HCT116 (cell line): ENCODE data around the gene KLHL22. TPM values are rescaled to one million over a fixed set of nuclear protein-coding genes. Genes with fewer than 3 reads are reported as not detected.

Source experiments
- ATAC-seq: fragments of 200-7000 bp; cut with Tn5 transposase; 2 replicates; pipeline ENCODE4 v1.9.1; 2020; ENCODE audit warnings: mild to moderate bottlenecking, moderate library complexity
- BruUV-seq: library from RNA; stranded (reverse); fragments of 400-500 nt; replicated peaks from 2 replicates; lab custom pipeline; 2021; lab: Mats Ljungman, UMichigan
- CTCF ChIA-PET: fragments of 300-600 bp; sonication (Branson Sonifier 250); formaldehyde crosslinking; loops from one replicate; lab custom pipeline; 2021; ENCODE audit warnings: antibody characterized with exemption; lab: Charles Lee
- POLR2A ChIA-PET: fragments of 300-600, 350-600 bp; sonication (Branson Sonifier 250); formaldehyde crosslinking; loops from one replicate; lab custom pipeline; 2021; ENCODE audit warnings: antibody characterized with exemption; lab: Charles Lee
- RAD21 ChIA-PET, 2 experiments: fragments of 300-600 bp; sonication (Branson Sonifier 250); formaldehyde crosslinking; loops; one replicate each; lab custom pipeline; 2023; ENCODE audit warnings: low total read pairs in 2 of 2; ENCODE audit not compliant: uncharacterized antibody in 2 of 2, unreplicated experiment in 2 of 2, low non-redundant PET in 1 of 2; lab: Charles Lee
- DNase-seq: peaks from one replicate; pipeline ENCODE4 v3.0.0-alpha.2; 2010; ENCODE audit warnings: low read depth, low spot score
- H2AFZ ChIP-seq: fragments of 200-600 bp; shearing (Covaris generic), sonication (generic); 2 replicates; pipeline ENCODE4 v1.6.1; 2017; ENCODE audit warnings: low read depth, mixed run types, mixed read lengths, antibody characterized with exemption, low read length; ENCODE audit not compliant: poor library complexity, severe bottlenecking
- H3K27ac ChIP-seq: 2 replicates; pipeline ENCODE4 v1.5.1; 2012; ENCODE audit warnings: low read depth, low read length
- H3K27me3 ChIP-seq: fragments of 200-600 bp; sonication (generic); 2 replicates; pipeline ENCODE4 v1.6.1; 2016; ENCODE audit warnings: mixed run types, low read length, mixed read lengths; ENCODE audit not compliant: insufficient read depth
- H3K36me3 ChIP-seq, 2 experiments: fragments of 200-500 bp in 1 of 2; fragments of 200-600 bp in 1 of 2; sonication (Bioruptor generic) in 1 of 2; sonication (generic) in 1 of 2; 2 replicates each; pipeline versions ENCODE4 v1.5.1 to v1.6.1; 2014 to 2016; ENCODE audit warnings: low read length in 2 of 2, inconsistent platforms in 1 of 2, mixed read lengths in 1 of 2, mixed run types in 1 of 2; ENCODE audit not compliant: insufficient read depth in 2 of 2, control insufficient read depth in 1 of 2
- H3K4me1 ChIP-seq, 2 experiments: fragments of 200-600 bp in 1 of 2; sonication (generic) in 1 of 2; 2 replicates each; pipeline versions ENCODE4 v1.5.1 to v1.6.1; 2012 to 2017; ENCODE audit warnings: low read length in 2 of 2, inconsistent platforms in 1 of 2, mild to moderate bottlenecking in 1 of 2, mixed read lengths in 1 of 2, mixed run types in 1 of 2, moderate library complexity in 1 of 2; ENCODE audit not compliant: insufficient read depth in 2 of 2, control insufficient read depth in 1 of 2
- H3K4me2 ChIP-seq: fragments of 200-600 bp; sonication (generic); 2 replicates; pipeline ENCODE4 v1.6.1; 2017; ENCODE audit warnings: mixed run types, low read length, mixed read lengths
- H3K4me3 ChIP-seq, 2 experiments: fragments of 200-600 bp in 1 of 2; sonication (generic) in 1 of 2; replicated peaks in 1 of 2; 2 replicates each; pipeline ENCODE4 v1.5.1; 2011 to 2016; ENCODE audit warnings: low read length in 2 of 2, control low read depth in 1 of 2, low read depth in 1 of 2, mild to moderate bottlenecking in 1 of 2, mixed read lengths in 1 of 2, mixed run types in 1 of 2
- H3K79me2 ChIP-seq: fragments of 200-600 bp; sonication (generic); 2 replicates; pipeline ENCODE4 v1.6.1; 2017; ENCODE audit warnings: mild to moderate bottlenecking, mixed run types, low read length, moderate library complexity, mixed read lengths; ENCODE audit not compliant: insufficient read depth
- H3K9ac ChIP-seq: fragments of 200-600 bp; sonication (generic); 2 replicates; pipeline ENCODE4 v1.6.1; 2016; ENCODE audit warnings: low read length, mixed read lengths
- H3K9me2 ChIP-seq: fragments of 200-600 bp; sonication (generic), shearing (Covaris generic); 2 replicates; pipeline ENCODE4 v1.6.1; 2017; ENCODE audit warnings: mixed run types, mild to moderate bottlenecking, moderate library complexity; ENCODE audit not compliant: insufficient read depth
- H3K9me3 ChIP-seq, 2 experiments: fragments of 200-500 bp in 1 of 2; fragments of 200-600 bp in 1 of 2; sonication (Bioruptor generic) in 1 of 2; sonication (generic) in 1 of 2; 2 replicates each; pipeline ENCODE4 v1.6.1; 2014 to 2017; ENCODE audit warnings: low read length in 2 of 2, mixed read lengths in 2 of 2, inconsistent platforms in 1 of 2, low read depth in 1 of 2, mild to moderate bottlenecking in 1 of 2, mixed run types in 1 of 2, moderate library complexity in 1 of 2; ENCODE audit not compliant: control insufficient read depth in 1 of 2, insufficient read depth in 1 of 2
- H4K20me1 ChIP-seq: fragments of 200-600 bp; sonication (generic), shearing (Covaris generic); 2 replicates; pipeline ENCODE4 v1.6.1; 2017; ENCODE audit warnings: mixed run types, mild to moderate bottlenecking, moderate library complexity; ENCODE audit not compliant: insufficient read depth
- ATF3 ChIP-seq: IDR thresholded peaks from 2 replicates; pipeline ENCODE4 v1.6.1; 2012
- CBX3 ChIP-seq: IDR thresholded peaks from 2 replicates; pipeline ENCODE4 v1.6.1; 2012; ENCODE audit warnings: low read depth
- CTCF ChIP-seq, 3 experiments: fragments of 200-600 bp in 1 of 3; sonication (generic) in 1 of 3; IDR thresholded peaks in 2 of 3; conservative IDR thresholded peaks in 1 of 3; 2 replicates each; pipeline ENCODE4 v1.5.1; 2012 to 2017; ENCODE audit warnings: low read depth in 2 of 3, low read length in 2 of 3, antibody characterized with exemption in 1 of 3, borderline replicate concordance in 1 of 3, control low read depth in 1 of 3, mild to moderate bottlenecking in 1 of 3, mixed read lengths in 1 of 3, mixed run types in 1 of 3, moderate library complexity in 1 of 3; ENCODE audit not compliant: insufficient read depth in 1 of 3
- EGR1 ChIP-seq: IDR thresholded peaks from 2 replicates; pipeline ENCODE4 v1.6.1; 2012; ENCODE audit warnings: low read depth
- EZH2 ChIP-seq: fragments of 200-600 bp; sonication (generic); IDR thresholded peaks from 2 replicates; pipeline ENCODE4 v1.6.1; 2017; ENCODE audit warnings: antibody characterized with exemption, mixed run types
- FOSL1 ChIP-seq: IDR thresholded peaks from 2 replicates; pipeline ENCODE4 v1.6.1; 2012; ENCODE audit warnings: low read depth
- JUND ChIP-seq: IDR thresholded peaks from 2 replicates; pipeline ENCODE4 v1.6.1; 2012
- MAX ChIP-seq: IDR thresholded peaks from 2 replicates; pipeline ENCODE4 v1.6.1; 2012
- POLR2A ChIP-seq: IDR thresholded peaks from 2 replicates; pipeline ENCODE4 v1.7.0; 2011; ENCODE audit warnings: borderline replicate concordance; ENCODE audit not compliant: insufficient read depth, insufficient read length; ENCODE audit errors: extremely low read depth
- RAD21 ChIP-seq: IDR thresholded peaks from 2 replicates; pipeline ENCODE4 v1.6.1; 2012; ENCODE audit warnings: low read depth, mild to moderate bottlenecking
- REST ChIP-seq: IDR thresholded peaks from 2 replicates; pipeline ENCODE4 v1.6.1; 2012; ENCODE audit warnings: low read depth
- SRF ChIP-seq: IDR thresholded peaks from 2 replicates; pipeline ENCODE4 v1.6.1; 2012; ENCODE audit warnings: low read depth
- TCF7L2 ChIP-seq: IDR thresholded peaks from 2 replicates; pipeline ENCODE4 v1.7.0; 2011; ENCODE audit warnings: borderline replicate concordance, inconsistent platforms; ENCODE audit not compliant: insufficient read depth, insufficient read length; ENCODE audit errors: extremely low read depth
- YY1 ChIP-seq: IDR thresholded peaks from 2 replicates; pipeline ENCODE4 v1.6.1; 2011; ENCODE audit warnings: low read length, low read depth, moderate library complexity, mild to moderate bottlenecking; ENCODE audit not compliant: insufficient replicate concordance; ENCODE audit errors: extremely low read depth
- ZBTB33 ChIP-seq: IDR thresholded peaks from 2 replicates; pipeline ENCODE4 v1.6.1; 2011; ENCODE audit warnings: mild to moderate bottlenecking, low read length, moderate library complexity; ENCODE audit not compliant: insufficient replicate concordance; ENCODE audit errors: extremely low read depth
- ZFX ChIP-seq: fragments of 450-650 bp; IDR thresholded peaks from 2 replicates; pipeline ENCODE4 v1.6.1; 2017
- intact Hi-C: fragments of 100-400 bp; cut with micrococcal nuclease; formaldehyde crosslinking; loops from 2 replicates; pipeline ENCODE4 v1.10.0; 2022
- total RNA-seq: library from RNA; stranded (reverse); gene quantifications from one replicate; pipeline ENCODE4 v1.2.1, GENCODE V29; 2021; ENCODE audit not compliant: unreplicated experiment

The KLHL22 gene
- total RNA-seq, 1 experiment from 2014 or later = 16.4 TPM

- no peak for ATAC-seq
Observed at GRCh38 chr22:20427104-20427944, 68.3 kb downstream of the KLHL22 start.

More at GRCh38 chr22:20427104-20427944, 68.3 kb downstream of the KLHL22 start:
- Histone ChIP-seq H3K9me3 (no peaks in the 10 kb centered on the region), H3K4me1 (peaks cover 16 to 35% of the 10 kb centered on the region in 2 experiments), H3K4me2 (no peak overlapping the region), H3K9me2 (no peaks in the 10 kb centered on the region), H2AFZ (no peak overlapping the region), H3K4me3 (no peak overlapping the region), H3K36me3 (no peaks in the 10 kb centered on the region), H3K27ac (no peak overlapping the region), H4K20me1 (no peaks in the 10 kb centered on the region), H3K27me3 (no peaks in the 10 kb centered on the region), H3K9ac (no peak overlapping the region), H3K79me2 (no peaks in the 10 kb centered on the region)
- DNase-seq = no peak
- ChIA-PET CTCF (interaction anchor here (1.3 kb wide), 1 partner anchor 9 kb away, joined by 9 read pairs; no protein-coding TSS in a partner anchor), POLR2A (interaction anchor here (0.6 kb wide), 1 partner anchor 9 kb away, joined by 3 read pairs; no protein-coding TSS in a partner anchor), RAD21 (no interaction called here)
- TF ChIP-seq ZFX (no peak), MAX (no peak), FOSL1 (no peak), SRF (no peak), YY1 (no peak), RAD21 (no peak), CBX3 (no peak), EGR1 (no peak), TCF7L2 (no peak), ZBTB33 (no peak), JUND (no peak), EZH2 (no peak), REST (no peak), POLR2A (no peak), CTCF (IDR thresholded peaks at IDR 0.05 in 2 of 3, conservative IDR thresholded peaks at IDR 0.05 in 1 of 3; ENCODE audit: borderline replicate concordance in 1 of 3, insufficient read depth in 1 of 3, low read depth in 2 of 3, low read length in 2 of 3) (no peak), ATF3 (no peak)
- BruUV-seq = no TSS peak
- intact Hi-C loops = no loop called here
